SK-N-SH treated with all-trans-retinoic acid at 6 μM for 48 hours (cell line): ENCODE data around the gene FBLIM1.

Experiments used
- ATAC-seq: fragments of 200-7000 bp; cut with Tn5 transposase; 3 replicates; pipeline ENCODE4 v1.9.1; 2020; ENCODE audit warnings: mild to moderate bottlenecking, moderate library complexity
- ARNTL ChIP-seq: fragments of 450-650 bp; formaldehyde crosslinking; IDR thresholded peaks from 2 replicates; pipeline ENCODE4 v1.5.0; 2020; ENCODE audit warnings: low read depth, mild to moderate bottlenecking, moderate library complexity, borderline replicate concordance
- BACH2 ChIP-seq: fragments of 250-450 bp; sonication (Bioruptor Pico); IDR thresholded peaks from 2 replicates; pipeline ENCODE4 v1.9.0; 2021; ENCODE audit warnings: mild to moderate bottlenecking, borderline replicate concordance
- CREB5 ChIP-seq: fragments of 250-450 bp; sonication (Bioruptor Pico); IDR thresholded peaks from 2 replicates; pipeline ENCODE4 v1.5.1; 2020; ENCODE audit warnings: low read depth, mild to moderate bottlenecking, moderate library complexity
- CSDC2 ChIP-seq: fragments of 250-450 bp; sonication (Bioruptor Pico); IDR thresholded peaks from 2 replicates; pipeline ENCODE4 v1.5.0; 2020; ENCODE audit warnings: mild to moderate bottlenecking, moderate library complexity
- CSRNP3 ChIP-seq: fragments of 250-450 bp; sonication (Bioruptor Pico); IDR thresholded peaks from 2 replicates; pipeline ENCODE4 v1.5.1; 2021; ENCODE audit warnings: mild to moderate bottlenecking, moderate library complexity
- ESRRG ChIP-seq: fragments of 250-450 bp; sonication (Bioruptor Pico); IDR thresholded peaks from 2 replicates; pipeline ENCODE4 v1.6.1; 2021; ENCODE audit warnings: mild to moderate bottlenecking
- GLIS3 ChIP-seq: fragments of 250-450 bp; sonication (Bioruptor Pico); IDR thresholded peaks from 2 replicates; pipeline ENCODE4 v1.5.0; 2020; ENCODE audit warnings: mild to moderate bottlenecking, moderate library complexity
- ISL1 ChIP-seq: fragments of 250-450 bp; sonication (Bioruptor Pico); IDR thresholded peaks from 2 replicates; pipeline ENCODE4 v2.1.2; 2022; ENCODE audit warnings: mild to moderate bottlenecking, moderate library complexity
- OSR1 ChIP-seq: fragments of 250-450 bp; sonication (Bioruptor Pico); IDR thresholded peaks from 2 replicates; pipeline ENCODE4 v1.8.0; 2022; ENCODE audit warnings: moderate library complexity, mild to moderate bottlenecking, inconsistent platforms
- PATZ1 ChIP-seq: fragments of 250-450 bp; sonication (Bioruptor Pico); IDR thresholded peaks from 2 replicates; pipeline ENCODE4 v1.8.0; 2020; ENCODE audit warnings: mild to moderate bottlenecking, moderate library complexity, borderline replicate concordance
- POU6F1 ChIP-seq: fragments of 250-450 bp; sonication (Bioruptor Pico); IDR thresholded peaks from 2 replicates; pipeline ENCODE4 v1.8.0; 2021; ENCODE audit warnings: low read depth, mild to moderate bottlenecking, moderate library complexity, borderline replicate concordance
- PPARA ChIP-seq: fragments of 250-450 bp; sonication (Bioruptor Pico); IDR thresholded peaks from 2 replicates; pipeline ENCODE4 v1.5.0; 2020; ENCODE audit warnings: mild to moderate bottlenecking, borderline replicate concordance
- RARB ChIP-seq: fragments of 250-450 bp; sonication (Bioruptor Pico); IDR thresholded peaks from 2 replicates; pipeline ENCODE4 v1.8.0; 2021; ENCODE audit warnings: mild to moderate bottlenecking, moderate library complexity
- SNAI2 ChIP-seq: fragments of 250-450 bp; sonication (Bioruptor Pico); IDR thresholded peaks from 2 replicates; pipeline ENCODE4 v1.5.0; 2020; ENCODE audit warnings: mild to moderate bottlenecking, moderate library complexity
- TCF4 ChIP-seq: fragments of 250-450 bp; sonication (Bioruptor Pico); IDR thresholded peaks from 2 replicates; pipeline ENCODE4 v1.8.0; 2021; ENCODE audit warnings: mild to moderate bottlenecking, moderate library complexity, borderline replicate concordance
- TOX ChIP-seq: fragments of 250-450 bp; sonication (Bioruptor Pico); IDR thresholded peaks from 2 replicates; pipeline ENCODE4 v1.8.0; 2021; ENCODE audit warnings: mild to moderate bottlenecking, moderate library complexity, borderline replicate concordance
- TSHZ2 ChIP-seq: fragments of 250-450 bp; sonication (Bioruptor Pico); IDR thresholded peaks from 2 replicates; pipeline ENCODE4 v1.5.0; 2020; ENCODE audit warnings: mild to moderate bottlenecking, moderate library complexity
- ZC3H10 ChIP-seq: fragments of 250-450 bp; sonication (Bioruptor Pico); IDR thresholded peaks from 2 replicates; pipeline ENCODE4 v1.5.1; 2021; ENCODE audit warnings: mild to moderate bottlenecking, moderate library complexity
- ZFP3 ChIP-seq: fragments of 250-450 bp; sonication (Bioruptor Pico); IDR thresholded peaks from 2 replicates; pipeline ENCODE4 v1.5.0; 2020; ENCODE audit warnings: mild to moderate bottlenecking, moderate library complexity
- ZNF565 ChIP-seq: fragments of 450-650 bp; formaldehyde crosslinking; conservative IDR thresholded peaks from 2 replicates; pipeline ENCODE4 v1.5.0; 2020; ENCODE audit warnings: low read depth, mild to moderate bottlenecking, moderate library complexity
- ZNF70 ChIP-seq: fragments of 450-650 bp; formaldehyde crosslinking; IDR thresholded peaks from 2 replicates; pipeline ENCODE4 v1.5.0; 2020; ENCODE audit warnings: mild to moderate bottlenecking, moderate library complexity
- ZNF8 ChIP-seq: fragments of 450-650 bp; formaldehyde crosslinking; IDR thresholded peaks from 2 replicates; pipeline ENCODE4 v1.5.0; 2020; ENCODE audit warnings: mild to moderate bottlenecking, moderate library complexity

The FBLIM1 gene

GRCh38 chr1:15726508-15726907 lies 32.1 kb upstream of the FBLIM1 start:
- TF ChIP-seq ZFP3 (CRISPR knock-in tag), result no peak
- TF ChIP-seq TCF4 (CRISPR knock-in tag), result no peak
- no peak for TF ChIP-seq ZNF565 (CRISPR knock-in tag)
- TF ChIP-seq ZNF8 (CRISPR knock-in tag), result no peak

GRCh38 chr1:15727021-15727420 lies 31.6 kb upstream of the FBLIM1 start:
- TF ChIP-seq ISL1 (CRISPR knock-in tag) (no peak), PPARA (CRISPR knock-in tag) (no peak), BACH2 (CRISPR knock-in tag) (no peak), CSRNP3 (CRISPR knock-in tag) (no peak), ARNTL (CRISPR knock-in tag) (no peak), ZNF565 (CRISPR knock-in tag) (no peak), RARB (CRISPR knock-in tag) (no peak), POU6F1 (no peak), SNAI2 (CRISPR knock-in tag) (no peak), CREB5 (no peak), ZC3H10 (CRISPR knock-in tag) (no peak), TOX (CRISPR knock-in tag) (no peak), GLIS3 (CRISPR knock-in tag) (no peak), OSR1 (CRISPR knock-in tag) (no peak), ZNF8 (CRISPR knock-in tag) (no peak), ESRRG (CRISPR knock-in tag) (no peak), CSDC2 (CRISPR knock-in tag) (no peak), TCF4 (CRISPR knock-in tag) (no peak)
- ATAC-seq, result no peak

More at GRCh38 chr1:15726508-15726907, 32.1 kb upstream of the FBLIM1 start:
- no peak for ATAC-seq

DNA sequence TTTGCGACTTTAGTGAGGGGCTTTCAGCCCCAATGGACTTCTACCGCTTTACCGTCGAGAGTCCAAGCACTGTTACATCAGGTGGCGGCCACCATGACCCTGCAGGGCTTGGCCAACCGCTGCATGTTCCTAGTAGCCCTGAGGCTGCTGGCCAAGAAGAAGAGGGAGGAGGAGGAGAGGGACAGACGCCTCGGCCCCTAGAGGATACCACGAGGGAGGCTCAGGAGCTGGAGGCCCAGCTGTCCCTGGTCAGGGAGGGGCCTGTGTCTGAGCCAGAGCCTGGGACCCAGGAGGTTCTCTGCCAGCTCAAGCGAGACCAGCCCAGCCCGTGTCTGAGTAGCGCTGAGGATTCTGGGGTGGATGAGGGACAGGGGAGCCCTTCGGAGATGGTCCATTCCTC lies 31.2 kb upstream of the FBLIM1 start:
- no peak for ATAC-seq
- TF ChIP-seq PATZ1 (no peak), SNAI2 (CRISPR knock-in tag) (no peak), ZFP3 (CRISPR knock-in tag) (no peak), GLIS3 (CRISPR knock-in tag) (no peak), TCF4 (CRISPR knock-in tag) (no peak), CREB5 (no peak), PPARA (CRISPR knock-in tag) (no peak), ZNF70 (CRISPR knock-in tag) (no peak), ZNF8 (CRISPR knock-in tag) (no peak), CSDC2 (CRISPR knock-in tag) (no peak), ZC3H10 (CRISPR knock-in tag) (no peak), RARB (CRISPR knock-in tag) (no peak), TOX (CRISPR knock-in tag) (no peak), ESRRG (CRISPR knock-in tag) (no peak), TSHZ2 (CRISPR knock-in tag) (no peak), ARNTL (CRISPR knock-in tag) (no peak), BACH2 (CRISPR knock-in tag) (no peak)
